Glutamatergic neuron (in vitro differentiated cells): ENCODE results near the gene ZMIZ1. TPM values are rescaled to one million over a fixed set of nuclear protein-coding genes. Genes with fewer than 3 reads are reported as not detected.

Experiments
- DNase-seq: peaks from one replicate; pipeline ENCODE4 v3.0.0; 2022
- H3K27ac Mint-ChIP-seq: one replicate; pipeline ENCODE4 v1.8.0; 2020; ENCODE audit warnings: mild to moderate bottlenecking, mixed read lengths, inconsistent platforms; ENCODE audit not compliant: unreplicated experiment
- H3K27me3 Mint-ChIP-seq: one replicate; pipeline ENCODE4 v1.8.0; 2020; ENCODE audit warnings: mild to moderate bottlenecking, moderate library complexity, mixed read lengths, inconsistent platforms; ENCODE audit not compliant: unreplicated experiment
- H3K36me3 Mint-ChIP-seq: one replicate; pipeline ENCODE4 v1.8.0; 2020; ENCODE audit warnings: mild to moderate bottlenecking, mixed read lengths, inconsistent platforms; ENCODE audit not compliant: unreplicated experiment
- H3K4me1 Mint-ChIP-seq: one replicate; pipeline ENCODE4 v1.8.0; 2020; ENCODE audit warnings: mild to moderate bottlenecking, low read depth, mixed read lengths, inconsistent platforms; ENCODE audit not compliant: unreplicated experiment
- H3K4me3 Mint-ChIP-seq: one replicate; pipeline ENCODE4 v1.8.0; 2020; ENCODE audit warnings: mild to moderate bottlenecking, mixed read lengths, inconsistent platforms; ENCODE audit not compliant: unreplicated experiment
- H3K9me3 Mint-ChIP-seq: one replicate; pipeline ENCODE4 v1.8.0; 2020; ENCODE audit warnings: mild to moderate bottlenecking, moderate library complexity, mixed read lengths, inconsistent platforms; ENCODE audit not compliant: unreplicated experiment
- total RNA-seq: library from RNA; stranded (reverse); fragmentation: NEBNext Ultra II Directional; extraction: Animal tissue kit (Norgen Biotek cat#: 25700); gene quantifications from one replicate; pipeline ENCODE4 v1.2.1, GENCODE V29; 2021; ENCODE audit not compliant: unreplicated experiment
- TF ChIP-seq, protein P1 (sequence below): fragments of 200-600 bp; sonication (generic); IDR thresholded peaks from one replicate; pipeline ENCODE4 v1.5.0; 2021; ENCODE audit not compliant: partially characterized antibody, unreplicated experiment

The ZMIZ1 gene
- total RNA-seq, 1 donor from 2014 or later: 230 TPM

DNA sequence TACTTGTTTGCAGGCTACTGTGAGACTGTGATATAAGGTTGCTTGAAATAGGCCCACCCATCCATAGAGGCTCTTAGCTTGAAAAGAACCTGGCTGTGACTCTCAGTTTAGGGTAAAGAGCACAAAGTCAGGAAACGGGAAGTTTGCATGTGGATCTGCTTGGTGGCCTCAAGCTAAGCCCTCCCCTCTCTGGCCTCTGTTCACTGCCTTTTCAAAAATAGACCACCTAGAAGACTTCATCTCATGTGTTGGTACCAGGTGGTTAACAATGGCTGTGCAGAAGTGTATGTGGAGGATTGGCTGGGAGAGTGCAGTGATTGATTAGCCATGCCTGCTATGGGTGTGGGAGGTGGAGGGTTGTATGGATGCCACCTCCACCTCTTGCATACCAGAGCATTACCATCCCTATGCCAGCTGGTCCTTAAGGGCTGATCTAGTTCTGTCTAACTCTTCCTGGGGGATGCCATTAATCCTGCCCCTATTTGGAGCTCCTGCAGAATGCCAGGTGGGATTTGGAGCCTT is 122.0 kb downstream of the ZMIZ1 start:
- peaks cover 11% of the 10 kb centered on the region for H3K27me3 Mint-ChIP-seq
- TF ChIP-seq, protein P1, sequence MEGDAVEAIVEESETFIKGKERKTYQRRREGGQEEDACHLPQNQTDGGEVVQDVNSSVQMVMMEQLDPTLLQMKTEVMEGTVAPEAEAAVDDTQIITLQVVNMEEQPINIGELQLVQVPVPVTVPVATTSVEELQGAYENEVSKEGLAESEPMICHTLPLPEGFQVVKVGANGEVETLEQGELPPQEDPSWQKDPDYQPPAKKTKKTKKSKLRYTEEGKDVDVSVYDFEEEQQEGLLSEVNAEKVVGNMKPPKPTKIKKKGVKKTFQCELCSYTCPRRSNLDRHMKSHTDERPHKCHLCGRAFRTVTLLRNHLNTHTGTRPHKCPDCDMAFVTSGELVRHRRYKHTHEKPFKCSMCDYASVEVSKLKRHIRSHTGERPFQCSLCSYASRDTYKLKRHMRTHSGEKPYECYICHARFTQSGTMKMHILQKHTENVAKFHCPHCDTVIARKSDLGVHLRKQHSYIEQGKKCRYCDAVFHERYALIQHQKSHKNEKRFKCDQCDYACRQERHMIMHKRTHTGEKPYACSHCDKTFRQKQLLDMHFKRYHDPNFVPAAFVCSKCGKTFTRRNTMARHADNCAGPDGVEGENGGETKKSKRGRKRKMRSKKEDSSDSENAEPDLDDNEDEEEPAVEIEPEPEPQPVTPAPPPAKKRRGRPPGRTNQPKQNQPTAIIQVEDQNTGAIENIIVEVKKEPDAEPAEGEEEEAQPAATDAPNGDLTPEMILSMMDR: no peak
- H3K4me3 Mint-ChIP-seq: no peak overlapping the region
- H3K36me3 Mint-ChIP-seq: no peaks in the 10 kb centered on the region
- H3K27ac Mint-ChIP-seq: no peak overlapping the region
- H3K4me1 Mint-ChIP-seq: peaks cover 46% of the 10 kb centered on the region
- H3K9me3 Mint-ChIP-seq: peaks cover 12% of the 10 kb centered on the region
- no peak for DNase-seq

DNA sequence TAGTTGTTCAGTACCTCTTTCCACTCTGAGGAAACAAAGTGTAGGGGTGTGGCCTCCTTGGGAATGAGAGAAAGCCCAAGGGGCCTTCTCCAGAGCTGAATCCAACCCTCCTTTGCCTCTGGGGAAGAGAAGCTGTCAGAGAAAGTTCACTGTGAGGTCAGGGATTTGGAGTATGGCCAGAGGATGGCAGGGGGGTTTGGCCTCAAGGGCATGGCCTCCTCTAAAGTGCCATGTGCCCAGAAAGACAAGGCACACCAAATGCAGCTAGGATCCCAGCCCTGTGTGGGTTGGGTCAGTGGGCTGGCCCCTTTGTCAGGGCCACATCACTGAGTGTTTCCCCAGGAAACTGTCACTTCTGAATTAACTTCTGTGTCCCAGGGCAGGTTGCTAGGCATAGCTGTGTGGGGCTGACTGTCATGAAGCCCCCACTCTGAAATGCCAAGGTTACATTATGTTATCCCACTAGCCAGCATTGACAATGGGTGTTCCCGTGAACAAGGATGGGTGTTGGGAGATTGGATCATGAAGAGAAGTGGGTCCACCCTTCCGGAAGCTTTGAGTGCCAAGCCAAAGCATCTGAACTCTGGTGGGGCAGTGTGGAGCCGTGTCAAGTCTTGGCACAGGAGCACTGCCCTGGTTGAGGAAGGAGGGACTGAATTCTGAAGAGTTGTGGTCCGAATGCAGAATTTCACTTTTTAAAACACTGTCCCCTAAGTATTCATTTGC is 123.3 kb downstream of the ZMIZ1 start:
- DNase-seq: no peak
- Mint-ChIP-seq H3K27ac (no peak overlapping the region), H3K9me3 (peaks cover 9% of the 10 kb centered on the region), H3K27me3 (peaks cover 13% of the 10 kb centered on the region), H3K36me3 (no peaks in the 10 kb centered on the region), H3K4me1 (peaks cover 37% of the 10 kb centered on the region), H3K4me3 (no peak overlapping the region)
- TF ChIP-seq, protein P1: no peak

DNA sequence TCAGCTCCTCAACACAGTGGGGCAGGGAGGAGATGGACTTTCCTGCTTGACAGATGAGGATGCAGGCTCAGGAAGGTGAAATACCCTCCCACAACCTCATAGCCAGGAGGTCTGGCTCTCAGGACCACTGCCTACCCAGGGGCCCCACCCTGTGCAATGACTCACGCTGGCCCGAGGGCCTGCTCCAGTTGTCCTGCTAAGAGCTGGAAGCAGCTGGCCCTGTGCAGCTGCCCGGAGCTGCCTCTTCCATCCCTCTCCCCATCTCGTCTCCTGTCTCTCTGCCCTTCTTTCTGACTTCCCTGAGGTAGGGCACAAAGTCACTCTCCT is 123.9 kb downstream of the ZMIZ1 start:
- H3K27me3 Mint-ChIP-seq: peaks cover 13% of the 10 kb centered on the region
- peaks cover 9% of the 10 kb centered on the region for H3K9me3 Mint-ChIP-seq
- H3K36me3 Mint-ChIP-seq: no peaks in the 10 kb centered on the region
- peaks cover 38% of the 10 kb centered on the region for H3K4me1 Mint-ChIP-seq
- TF ChIP-seq, protein P1: no peak
- DNase-seq: no peak
- peak overlapping the region; percentile 80 for H3K27ac Mint-ChIP-seq
- H3K4me3 Mint-ChIP-seq: no peak overlapping the region

DNA sequence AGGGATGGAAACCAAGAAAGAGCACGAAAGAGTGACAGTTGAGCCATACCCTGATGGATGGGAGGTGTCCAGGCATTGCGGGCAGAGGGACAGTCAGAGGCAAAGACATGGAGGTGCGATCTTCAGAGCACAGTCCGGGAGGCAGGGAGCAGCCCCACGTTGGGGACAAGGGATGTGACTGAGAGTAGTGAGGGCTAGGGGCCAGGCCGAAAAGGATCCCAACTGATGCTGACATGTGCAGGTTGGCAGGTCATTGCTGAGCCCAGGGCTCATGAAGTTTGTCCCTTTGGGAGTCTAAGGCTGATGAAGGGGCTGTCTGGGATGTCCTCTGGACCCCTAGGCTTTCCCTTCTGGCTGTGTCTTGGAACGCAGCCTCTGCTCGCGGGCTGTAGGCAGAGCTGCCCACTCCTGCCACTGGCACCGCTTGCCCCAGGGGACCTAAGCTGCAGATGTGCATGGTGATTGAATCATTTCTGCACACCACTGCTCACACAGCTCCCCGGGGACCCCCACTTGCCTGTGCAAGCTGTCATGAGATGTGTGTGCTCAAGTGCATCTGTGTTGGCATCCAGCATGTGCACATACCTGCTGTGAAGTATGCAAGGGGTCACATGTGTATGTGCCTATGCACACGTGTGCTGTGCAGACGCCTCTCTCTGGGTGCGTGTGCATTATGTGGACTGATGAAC is 125.1 kb downstream of the ZMIZ1 start:
- Mint-ChIP-seq H3K27me3 (peaks cover 13% of the 10 kb centered on the region), H3K36me3 (no peaks in the 10 kb centered on the region), H3K4me1 (peaks cover 27% of the 10 kb centered on the region), H3K27ac (no peak overlapping the region), H3K9me3 (peaks cover 16% of the 10 kb centered on the region), H3K4me3 (peak overlapping the region; percentile 10)
- DNase-seq: peak; percentile 56
- TF ChIP-seq, protein P1: no peak
